ENCODE measurements around the gene NTRK1.

Gene NTRK1

GRCh38 chr1:156901590-156901900, 40.9 kb downstream of the NTRK1 start:
- peaks cover 5 to 15% of the 10 kb centered on the region in 2 donors for H3K27me3 ChIP-seq (ENCODE audit: control insufficient read depth in 1 of 2, insufficient read depth in 2 of 2, low read length in 2 of 2)
- H3K4me1 ChIP-seq (ENCODE audit: control insufficient read depth in 1 of 2, insufficient read depth in 2 of 2, low read length in 2 of 2), result peaks cover 0 to 5% of the 10 kb centered on the region in 2 donors
- H3K9ac ChIP-seq (ENCODE audit: low read depth in 1 of 2, low read length in 2 of 2), result no peak overlapping the region
- H3K9me3 ChIP-seq (ENCODE audit: control insufficient read depth in 1 of 2, low read length in 2 of 2), result no peaks in the 10 kb centered on the region
- H3K36me3 ChIP-seq (ENCODE audit: control insufficient read depth in 1 of 2, insufficient read depth in 2 of 2, low read length in 2 of 2), result no peaks in the 10 kb centered on the region
- no peak overlapping the region for H3K4me3 ChIP-seq (ENCODE audit: low read depth in 1 of 2, low read length in 2 of 2)
- H3K27ac ChIP-seq (ENCODE audit: low read depth, low read length), result no peak overlapping the region

DNA sequence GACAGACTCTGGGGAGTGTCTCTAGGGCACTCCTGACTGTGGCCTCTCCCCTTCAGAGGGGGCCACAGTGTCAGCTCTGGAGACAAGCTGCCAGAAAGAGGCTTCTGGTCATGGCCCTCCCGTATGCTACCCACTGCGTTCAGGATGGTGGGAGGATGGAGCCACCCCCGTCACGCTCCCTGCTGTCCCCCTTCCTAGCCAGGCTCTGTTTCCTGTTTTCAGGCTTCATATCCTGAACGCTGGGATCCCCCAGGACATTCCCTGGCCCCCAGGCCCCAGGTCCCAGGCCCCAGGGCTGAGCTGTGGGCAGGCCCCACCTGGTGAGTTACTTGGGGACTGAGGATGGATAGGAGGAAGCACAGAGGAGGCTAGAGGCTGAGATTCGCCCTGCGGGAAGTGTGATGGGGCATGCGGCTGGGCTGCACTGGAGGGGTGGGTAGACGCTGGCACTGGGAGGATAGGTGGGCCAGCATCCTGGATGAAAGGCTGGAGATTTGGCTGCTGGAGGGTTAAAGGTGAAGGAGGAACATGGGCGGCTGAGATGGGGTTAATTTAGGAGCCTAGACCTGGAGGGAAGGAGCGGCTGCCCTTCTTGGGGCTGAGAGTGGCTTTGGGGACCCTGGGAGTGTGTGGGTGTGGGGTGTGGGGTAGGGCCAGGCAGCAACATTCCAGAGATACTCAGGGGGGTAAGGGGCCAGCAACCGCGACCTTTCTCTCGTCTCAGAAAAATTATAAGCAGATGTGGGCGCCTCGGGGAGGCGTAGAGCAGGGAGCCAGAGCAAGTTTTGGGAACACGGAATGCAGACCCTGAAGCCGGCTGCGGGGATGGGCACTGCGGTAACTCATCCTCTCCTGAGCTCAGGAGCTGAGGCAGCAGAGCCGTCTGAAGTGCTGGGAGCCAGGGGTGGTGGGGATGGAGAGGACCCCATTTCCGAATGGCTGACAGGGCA, 41.6 kb downstream of the NTRK1 start:
- Histone ChIP-seq H3K9ac (ENCODE audit: low read depth in 1 of 2, low read length in 2 of 2) (no peak overlapping the region), H3K27me3 (ENCODE audit: control insufficient read depth in 1 of 2, insufficient read depth in 2 of 2, low read length in 2 of 2) (peaks cover 5 to 19% of the 10 kb centered on the region in 2 donors), H3K27ac (ENCODE audit: low read depth, low read length) (no peak overlapping the region), H3K4me3 (ENCODE audit: low read depth in 1 of 2, low read length in 2 of 2) (no peak overlapping the region), H3K4me1 (ENCODE audit: control insufficient read depth in 1 of 2, insufficient read depth in 2 of 2, low read length in 2 of 2) (peaks cover 0 to 5% of the 10 kb centered on the region in 2 donors), H3K36me3 (ENCODE audit: control insufficient read depth in 1 of 2, insufficient read depth in 2 of 2, low read length in 2 of 2) (no peaks in the 10 kb centered on the region), H3K9me3 (ENCODE audit: control insufficient read depth in 1 of 2, low read length in 2 of 2) (no peaks in the 10 kb centered on the region)

- Histone ChIP-seq H3K27ac (ENCODE audit: low read depth, low read length) (no peak overlapping the region), H3K4me3 (ENCODE audit: low read depth in 1 of 2, low read length in 2 of 2) (no peak overlapping the region), H3K9me3 (ENCODE audit: control insufficient read depth in 1 of 2, low read length in 2 of 2) (no peaks in the 10 kb centered on the region), H3K27me3 (ENCODE audit: control insufficient read depth in 1 of 2, insufficient read depth in 2 of 2, low read length in 2 of 2) (peaks cover 2 to 17% of the 10 kb centered on the region in 2 donors), H3K36me3 (ENCODE audit: control insufficient read depth in 1 of 2, insufficient read depth in 2 of 2, low read length in 2 of 2) (no peaks in the 10 kb centered on the region), H3K4me1 (ENCODE audit: control insufficient read depth in 1 of 2, insufficient read depth in 2 of 2, low read length in 2 of 2) (peaks cover 0 to 5% of the 10 kb centered on the region in 2 donors), H3K9ac (ENCODE audit: low read depth in 1 of 2, low read length in 2 of 2) (no peak overlapping the region)
Observed at GRCh38 chr1:156903328-156904091, 42.8 kb downstream of the NTRK1 start.

DNA sequence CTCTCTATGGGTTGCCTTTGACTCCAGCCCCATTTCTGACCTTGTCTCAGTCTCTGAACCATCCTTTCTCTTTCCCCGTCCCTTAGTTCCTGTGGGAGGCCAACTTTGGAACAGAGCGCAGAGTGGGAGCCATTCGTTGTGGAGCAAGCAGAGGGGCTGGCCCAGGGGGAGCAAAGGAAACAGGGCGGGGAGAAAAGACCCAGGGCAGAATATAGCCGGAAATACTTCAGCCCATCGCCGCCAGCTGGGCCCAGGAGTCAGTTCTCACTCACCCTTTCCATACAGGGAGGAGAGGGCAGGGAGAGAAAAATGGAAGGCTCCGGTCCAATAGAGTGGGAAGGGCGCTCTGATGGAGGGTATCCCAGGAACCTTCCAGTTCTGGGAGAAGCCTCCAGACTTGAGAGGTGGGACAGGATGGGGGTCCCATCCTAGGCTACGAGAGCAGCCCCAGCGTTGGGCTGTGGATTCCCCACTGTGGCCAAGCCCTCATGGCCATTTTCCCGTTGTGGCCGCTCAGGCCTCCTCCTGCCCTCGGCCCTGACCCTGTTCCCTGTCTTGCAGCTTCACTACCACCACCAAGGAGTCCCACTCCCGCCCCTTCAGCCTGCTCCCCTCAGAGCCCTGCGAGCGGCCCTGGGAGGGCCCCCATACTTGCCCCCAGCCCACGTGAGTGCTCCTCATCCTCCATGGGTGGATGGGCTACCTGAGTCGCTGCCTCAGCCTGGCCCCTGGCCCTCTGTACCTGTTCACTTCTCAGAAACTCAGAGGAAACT, 43.7 kb downstream of the NTRK1 start:
- Histone ChIP-seq H3K36me3 (ENCODE audit: control insufficient read depth in 1 of 2, insufficient read depth in 2 of 2, low read length in 2 of 2) (no peaks in the 10 kb centered on the region), H3K4me1 (ENCODE audit: control insufficient read depth in 1 of 2, insufficient read depth in 2 of 2, low read length in 2 of 2) (peaks cover 0 to 5% of the 10 kb centered on the region in 2 donors), H3K27me3 (ENCODE audit: control insufficient read depth in 1 of 2, insufficient read depth in 2 of 2, low read length in 2 of 2) (peaks cover 7 to 21% of the 10 kb centered on the region in 2 donors), H3K4me3 (ENCODE audit: low read depth in 1 of 2, low read length in 2 of 2) (no peak overlapping the region), H3K27ac (ENCODE audit: low read depth, low read length) (no peak overlapping the region), H3K9me3 (ENCODE audit: control insufficient read depth in 1 of 2, low read length in 2 of 2) (no peaks in the 10 kb centered on the region), H3K9ac (ENCODE audit: low read depth in 1 of 2, low read length in 2 of 2) (no peak overlapping the region)

GRCh38 chr1:156905176-156905575, 44.5 kb downstream of the NTRK1 start:
- no peaks in the 10 kb centered on the region for H3K36me3 ChIP-seq (ENCODE audit: control insufficient read depth in 1 of 2, insufficient read depth in 2 of 2, low read length in 2 of 2)

DNA sequence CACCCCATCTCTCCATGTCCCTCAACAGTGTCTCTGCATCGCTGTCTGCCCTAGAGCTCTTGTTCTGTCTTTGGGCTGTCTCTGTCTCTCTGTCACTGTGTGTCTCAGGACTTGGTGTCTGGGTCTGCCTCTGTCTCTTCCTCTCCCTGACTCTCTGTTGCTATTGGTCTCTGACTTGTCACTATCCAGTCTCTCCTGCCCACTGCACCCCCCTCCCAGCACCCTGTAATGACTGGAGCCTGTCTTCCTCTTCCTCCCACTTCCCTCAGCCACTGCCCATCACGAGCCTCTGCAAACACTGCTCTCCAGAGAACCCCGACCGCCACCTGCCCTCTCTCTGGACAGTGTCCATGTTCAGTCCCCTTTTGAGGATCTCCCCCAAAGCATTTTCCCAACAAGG, 45.0 kb downstream of the NTRK1 start:
- Histone ChIP-seq H3K9me3 (ENCODE audit: control insufficient read depth in 1 of 2, low read length in 2 of 2) (no peaks in the 10 kb centered on the region), H3K9ac (ENCODE audit: low read depth in 1 of 2, low read length in 2 of 2) (no peak overlapping the region), H3K27ac (ENCODE audit: low read depth, low read length) (no peak overlapping the region), H3K27me3 (ENCODE audit: control insufficient read depth in 1 of 2, insufficient read depth in 2 of 2, low read length in 2 of 2) (peaks cover 9 to 23% of the 10 kb centered on the region in 2 donors), H3K36me3 (ENCODE audit: control insufficient read depth in 1 of 2, insufficient read depth in 2 of 2, low read length in 2 of 2) (no peaks in the 10 kb centered on the region), H3K4me3 (ENCODE audit: low read depth in 1 of 2, low read length in 2 of 2) (no peak overlapping the region), H3K4me1 (ENCODE audit: control insufficient read depth in 1 of 2, insufficient read depth in 2 of 2, low read length in 2 of 2) (peaks cover 4 to 5% of the 10 kb centered on the region in 2 donors)

More at GRCh38 chr1:156905176-156905575, 44.5 kb downstream of the NTRK1 start:
- no peak overlapping the region for H3K4me3 ChIP-seq (ENCODE audit: low read depth in 1 of 2, low read length in 2 of 2)
- no peak overlapping the region for H3K9ac ChIP-seq (ENCODE audit: low read depth in 1 of 2, low read length in 2 of 2)
- no peaks in the 10 kb centered on the region for H3K9me3 ChIP-seq (ENCODE audit: control insufficient read depth in 1 of 2, low read length in 2 of 2)
- H3K27ac ChIP-seq (ENCODE audit: low read depth, low read length), result no peak overlapping the region
- peaks cover 0 to 5% of the 10 kb centered on the region in 2 donors for H3K4me1 ChIP-seq (ENCODE audit: control insufficient read depth in 1 of 2, insufficient read depth in 2 of 2, low read length in 2 of 2)
- peaks cover 9 to 27% of the 10 kb centered on the region in 2 donors for H3K27me3 ChIP-seq (ENCODE audit: control insufficient read depth in 1 of 2, insufficient read depth in 2 of 2, low read length in 2 of 2)

DNA sequence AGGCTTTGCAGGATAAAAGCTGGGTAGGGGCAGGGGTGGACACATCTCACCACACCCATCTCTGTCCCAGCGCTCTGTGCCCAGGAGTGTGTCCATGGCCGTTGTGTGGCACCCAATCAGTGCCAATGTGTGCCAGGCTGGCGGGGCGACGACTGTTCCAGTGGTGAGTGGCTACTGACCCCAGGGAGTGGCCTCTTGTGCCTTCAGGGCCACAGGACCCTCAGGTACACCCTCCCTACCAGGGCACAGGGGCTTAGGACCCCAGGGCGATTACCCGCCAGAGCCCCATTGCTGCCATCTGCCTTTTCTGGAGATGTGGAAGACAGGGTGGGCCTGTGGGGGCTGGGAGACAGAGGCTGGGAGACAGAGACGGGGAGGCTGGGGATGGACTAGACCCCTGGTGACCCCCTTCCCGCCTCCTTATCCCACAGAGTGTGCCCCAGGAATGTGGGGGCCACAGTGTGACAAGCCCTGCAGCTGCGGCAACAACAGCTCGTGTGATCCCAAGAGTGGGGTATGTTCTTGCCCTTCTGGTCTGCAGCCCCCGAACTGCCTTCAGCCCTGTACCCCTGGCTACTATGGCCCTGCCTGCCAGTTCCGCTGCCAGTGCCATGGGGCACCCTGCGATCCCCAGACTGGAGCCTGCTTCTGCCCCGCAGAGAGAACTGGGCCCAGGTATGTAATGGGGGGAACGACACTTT, 45.7 kb downstream of the NTRK1 start:
- no peaks in the 10 kb centered on the region for H3K36me3 ChIP-seq (ENCODE audit: control insufficient read depth in 1 of 2, insufficient read depth in 2 of 2, low read length in 2 of 2)
- H3K9me3 ChIP-seq (ENCODE audit: control insufficient read depth in 1 of 2, low read length in 2 of 2), result no peaks in the 10 kb centered on the region
- peaks cover 9 to 21% of the 10 kb centered on the region in 2 donors for H3K27me3 ChIP-seq (ENCODE audit: control insufficient read depth in 1 of 2, insufficient read depth in 2 of 2, low read length in 2 of 2)
- no peak overlapping the region for H3K27ac ChIP-seq (ENCODE audit: low read depth, low read length)
- H3K4me3 ChIP-seq (ENCODE audit: low read depth in 1 of 2, low read length in 2 of 2), result no peak overlapping the region
- H3K4me1 ChIP-seq (ENCODE audit: control insufficient read depth in 1 of 2, insufficient read depth in 2 of 2, low read length in 2 of 2), result peaks cover 5% of the 10 kb centered on the region in 2 donors
- H3K9ac ChIP-seq (ENCODE audit: low read depth in 1 of 2, low read length in 2 of 2), result no peak overlapping the region

- no peaks in the 10 kb centered on the region for H3K36me3 ChIP-seq (ENCODE audit: control insufficient read depth in 1 of 2, insufficient read depth in 2 of 2, low read length in 2 of 2)
- peaks cover 5% of the 10 kb centered on the region in 2 donors for H3K4me1 ChIP-seq (ENCODE audit: control insufficient read depth in 1 of 2, insufficient read depth in 2 of 2, low read length in 2 of 2)
- no peaks in the 10 kb centered on the region for H3K9me3 ChIP-seq (ENCODE audit: control insufficient read depth in 1 of 2, low read length in 2 of 2)
- peaks cover 9 to 21% of the 10 kb centered on the region in 2 donors for H3K27me3 ChIP-seq (ENCODE audit: control insufficient read depth in 1 of 2, insufficient read depth in 2 of 2, low read length in 2 of 2)
- no peak overlapping the region for H3K27ac ChIP-seq (ENCODE audit: low read depth, low read length)
- H3K4me3 ChIP-seq (ENCODE audit: low read depth in 1 of 2, low read length in 2 of 2), result no peak overlapping the region
- H3K9ac ChIP-seq (ENCODE audit: low read depth in 1 of 2, low read length in 2 of 2), result no peak overlapping the region
Observed at GRCh38 chr1:156908541-156908940, 47.9 kb downstream of the NTRK1 start.

DNA sequence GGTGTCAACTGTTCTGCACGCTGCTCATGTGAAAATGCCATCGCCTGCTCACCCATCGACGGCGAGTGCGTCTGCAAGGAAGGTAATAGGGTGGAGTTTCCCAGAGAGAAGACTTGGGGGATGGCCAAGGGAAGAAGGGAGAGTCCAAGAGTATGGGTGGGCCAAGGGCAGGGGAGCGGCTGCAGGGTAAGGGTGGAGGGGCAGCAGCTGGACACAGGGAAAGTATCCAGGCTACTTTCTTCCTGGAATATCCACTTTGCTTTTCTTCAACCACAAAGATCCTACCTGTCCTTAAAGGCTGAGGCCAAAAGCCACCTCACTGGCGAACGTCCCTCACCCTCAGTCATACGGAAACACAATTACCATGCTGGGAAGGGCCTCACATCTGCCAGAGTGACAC, 48.3 kb downstream of the NTRK1 start:
- Histone ChIP-seq H3K27me3 (ENCODE audit: control insufficient read depth in 1 of 2, insufficient read depth in 2 of 2, low read length in 2 of 2) (peaks cover 9 to 21% of the 10 kb centered on the region in 2 donors), H3K9me3 (ENCODE audit: control insufficient read depth in 1 of 2, low read length in 2 of 2) (no peaks in the 10 kb centered on the region), H3K27ac (ENCODE audit: low read depth, low read length) (no peak overlapping the region), H3K36me3 (ENCODE audit: control insufficient read depth in 1 of 2, insufficient read depth in 2 of 2, low read length in 2 of 2) (no peaks in the 10 kb centered on the region), H3K9ac (ENCODE audit: low read depth in 1 of 2, low read length in 2 of 2) (no peak overlapping the region), H3K4me1 (ENCODE audit: control insufficient read depth in 1 of 2, insufficient read depth in 2 of 2, low read length in 2 of 2) (peaks cover 5% of the 10 kb centered on the region in 2 donors), H3K4me3 (ENCODE audit: low read depth in 1 of 2, low read length in 2 of 2) (no peak overlapping the region)

Measured in duodenal mucosa (tissue), 2 donors.